Trophoblast cell (in vitro differentiated cells and primary cell): Measurements from ENCODE around the gene TUBB2B.

ENCODE experiments used
- DNase-seq, 2 donors: peaks; one replicate each; pipeline ENCODE4 v3.0.0-alpha.2; 2016
- H2AFZ ChIP-seq: 2 replicates; pipeline ENCODE4 v1.6.1; 2013; ENCODE audit warnings: low read length, moderate library complexity, mild to moderate bottlenecking; ENCODE audit not compliant: insufficient read depth, poor library complexity
- H2AK5ac ChIP-seq: 2 replicates; pipeline ENCODE4 v1.6.1; 2013; ENCODE audit warnings: mild to moderate bottlenecking, low read length
- H2BK120ac ChIP-seq: 2 replicates; pipeline ENCODE4 v1.6.1; 2013; ENCODE audit warnings: low read length, mild to moderate bottlenecking, moderate library complexity; ENCODE audit not compliant: insufficient read depth, poor library complexity
- H2BK12ac ChIP-seq: 2 replicates; pipeline ENCODE4 v1.6.1; 2013; ENCODE audit warnings: mild to moderate bottlenecking, low read length, moderate library complexity
- H2BK5ac ChIP-seq: 2 replicates; pipeline ENCODE4 v1.6.1; 2013; ENCODE audit warnings: low read length, low read depth, moderate library complexity, mild to moderate bottlenecking; ENCODE audit not compliant: poor library complexity
- H3K14ac ChIP-seq: 2 replicates; pipeline ENCODE4 v1.6.1; 2013; ENCODE audit warnings: mild to moderate bottlenecking, low read length
- H3K18ac ChIP-seq: 2 replicates; pipeline ENCODE4 v1.6.1; 2013; ENCODE audit warnings: mild to moderate bottlenecking, low read length
- H3K23ac ChIP-seq: 2 replicates; pipeline ENCODE4 v1.6.1; 2013; ENCODE audit warnings: low read length
- H3K27ac ChIP-seq: 2 replicates; pipeline ENCODE4 v1.5.1; 2013; ENCODE audit warnings: low read depth, mild to moderate bottlenecking, inconsistent platforms, low read length, moderate library complexity
- H3K27me3 ChIP-seq: 2 replicates; pipeline ENCODE4 v1.6.1; 2013; ENCODE audit warnings: inconsistent platforms, mild to moderate bottlenecking, low read length, moderate library complexity; ENCODE audit not compliant: insufficient read depth
- H3K36me3 ChIP-seq, 2 experiments: 1 replicate in 1 of 2; 2 replicates in 1 of 2; pipeline ENCODE4 v1.6.1; 2013; ENCODE audit warnings: low read length in 2 of 2, mild to moderate bottlenecking in 2 of 2, moderate library complexity in 1 of 2; ENCODE audit not compliant: insufficient read depth in 2 of 2, control insufficient read depth in 1 of 2
- H3K4ac ChIP-seq: 2 replicates; pipeline ENCODE4 v1.6.1; 2013; ENCODE audit warnings: low read depth, mild to moderate bottlenecking, low read length, moderate library complexity
- H3K4me1 ChIP-seq, 2 experiments: 1 replicate in 1 of 2; 2 replicates in 1 of 2; pipeline ENCODE4 v1.6.1; 2013; ENCODE audit warnings: low read length in 2 of 2, mild to moderate bottlenecking in 2 of 2, moderate library complexity in 1 of 2; ENCODE audit not compliant: insufficient read depth in 2 of 2, control insufficient read depth in 1 of 2
- H3K4me2 ChIP-seq: 2 replicates; pipeline ENCODE4 v1.6.1; 2013; ENCODE audit warnings: inconsistent platforms, mild to moderate bottlenecking, low read length, moderate library complexity
- H3K4me3 ChIP-seq: 2 replicates; pipeline ENCODE4 v1.5.1; 2013; ENCODE audit warnings: mild to moderate bottlenecking, low read depth, low read length, inconsistent platforms
- H3K79me1 ChIP-seq: one replicate; pipeline ENCODE4 v1.6.1; 2013; ENCODE audit warnings: low read length
- H3K79me2 ChIP-seq: 2 replicates; pipeline ENCODE4 v1.6.1; 2013; ENCODE audit warnings: low read length, mild to moderate bottlenecking; ENCODE audit not compliant: control insufficient read depth, insufficient read depth, poor library complexity
- H3K9ac ChIP-seq: 2 replicates; pipeline ENCODE4 v1.6.1; 2013; ENCODE audit warnings: mild to moderate bottlenecking, low read length
- H3K9me3 ChIP-seq: 2 replicates; pipeline ENCODE4 v1.6.1; 2013; ENCODE audit warnings: low read depth, mild to moderate bottlenecking, control low read depth, inconsistent platforms, low read length; ENCODE audit not compliant: insufficient read depth
- H4K12ac ChIP-seq: 2 replicates; pipeline ENCODE4 v1.6.1; 2013; ENCODE audit warnings: low read depth, mild to moderate bottlenecking, low read length, moderate library complexity
- H4K8ac ChIP-seq: 2 replicates; pipeline ENCODE4 v1.6.1; 2013; ENCODE audit warnings: low read depth, mild to moderate bottlenecking, low read length, moderate library complexity
- H4K91ac ChIP-seq: one replicate; pipeline ENCODE4 v1.6.1; 2013; ENCODE audit warnings: low read depth, mild to moderate bottlenecking, low read length, moderate library complexity
- WGBS: extraction: QIAGEN DNeasy Blood & Tissue Kit; methylation state at CpG from one replicate; pipeline ENCODE4 v1.1.7; 2013; ENCODE audit warnings: missing lambda C conversion rate; ENCODE audit not compliant: insufficient read length, insufficient coverage; ENCODE audit errors: extremely low coverage; 5-methylcytosine and 5-hydroxymethylcytosine counted together

TUBB2B gene

GRCh38 chr6:3195420-3195694, 32.1 kb downstream of the TUBB2B start:
- no CpG with 5 or more reads among the region's 5 CpGs for WGBS
- Histone ChIP-seq H3K4me2 (no peak overlapping the region), H3K14ac (no peak overlapping the region), H2AK5ac (no peak overlapping the region), H4K8ac (no peak overlapping the region), H3K9ac (no peak overlapping the region), H4K91ac (no peak overlapping the region), H2BK12ac (no peak overlapping the region), H3K27ac (no peak overlapping the region), H3K18ac (no peak overlapping the region), H3K4me3 (no peak overlapping the region), H3K4ac (no peak overlapping the region), H3K79me1 (peaks cover 1% of the 10 kb centered on the region), H2BK5ac (no peak overlapping the region), H3K4me1 (peaks cover 3 to 10% of the 10 kb centered on the region in 2 experiments), H3K79me2 (no peaks in the 10 kb centered on the region), H2BK120ac (no peak overlapping the region), H3K27me3 (peaks cover 2% of the 10 kb centered on the region), H3K36me3 (no peaks in the 10 kb centered on the region), H2AFZ (no peak overlapping the region), H3K9me3 (peaks cover 6% of the 10 kb centered on the region), H3K23ac (no peak overlapping the region), H4K12ac (no peak overlapping the region)
- no peak for DNase-seq

DNA sequence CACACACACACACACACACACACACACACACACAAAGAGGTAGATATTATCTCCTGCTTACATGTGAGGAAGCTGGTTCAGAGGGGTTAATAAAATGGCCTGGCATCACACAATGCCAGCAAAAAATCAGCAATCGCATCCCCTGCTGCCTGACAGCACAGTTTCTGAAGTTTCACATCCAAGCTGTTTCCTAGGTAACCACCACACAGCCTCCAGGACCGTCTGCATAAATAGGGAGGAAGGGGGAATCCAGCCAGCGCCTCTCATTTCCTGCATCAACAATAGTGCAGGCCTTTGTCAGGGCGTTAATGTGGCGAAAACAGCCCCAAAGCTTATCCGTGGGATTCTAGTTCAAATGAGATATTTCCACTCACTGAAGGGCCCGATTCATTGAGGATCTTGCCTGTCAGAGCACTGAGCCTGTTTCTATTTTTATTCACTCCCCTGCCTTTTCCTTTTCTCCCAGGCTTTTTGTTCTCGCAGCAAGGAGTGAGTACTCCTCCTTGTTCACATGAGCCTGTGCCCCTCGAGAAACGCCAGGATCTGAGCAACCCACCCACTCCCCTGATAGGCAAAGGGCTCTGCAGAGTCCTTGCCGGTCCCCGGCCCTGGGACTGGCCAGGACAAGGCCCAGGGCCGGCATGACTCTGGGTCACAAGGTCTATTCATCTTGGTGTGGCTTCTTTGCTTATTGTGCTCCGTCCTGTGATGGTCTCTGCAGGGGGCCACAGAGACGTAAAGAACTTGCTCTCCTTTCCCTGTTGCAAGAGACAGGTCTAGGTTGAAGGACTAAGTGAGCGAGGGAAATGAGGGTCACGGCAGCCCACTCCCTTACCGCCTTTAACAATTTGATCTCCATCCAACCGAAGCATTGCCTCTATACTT, 32.7 kb downstream of the TUBB2B start:
- Histone ChIP-seq H2AK5ac (no peak overlapping the region), H4K91ac (peak overlapping the region; percentile 0), H3K4me1 (peaks cover 3 to 13% of the 10 kb centered on the region in 2 experiments)

DNA sequence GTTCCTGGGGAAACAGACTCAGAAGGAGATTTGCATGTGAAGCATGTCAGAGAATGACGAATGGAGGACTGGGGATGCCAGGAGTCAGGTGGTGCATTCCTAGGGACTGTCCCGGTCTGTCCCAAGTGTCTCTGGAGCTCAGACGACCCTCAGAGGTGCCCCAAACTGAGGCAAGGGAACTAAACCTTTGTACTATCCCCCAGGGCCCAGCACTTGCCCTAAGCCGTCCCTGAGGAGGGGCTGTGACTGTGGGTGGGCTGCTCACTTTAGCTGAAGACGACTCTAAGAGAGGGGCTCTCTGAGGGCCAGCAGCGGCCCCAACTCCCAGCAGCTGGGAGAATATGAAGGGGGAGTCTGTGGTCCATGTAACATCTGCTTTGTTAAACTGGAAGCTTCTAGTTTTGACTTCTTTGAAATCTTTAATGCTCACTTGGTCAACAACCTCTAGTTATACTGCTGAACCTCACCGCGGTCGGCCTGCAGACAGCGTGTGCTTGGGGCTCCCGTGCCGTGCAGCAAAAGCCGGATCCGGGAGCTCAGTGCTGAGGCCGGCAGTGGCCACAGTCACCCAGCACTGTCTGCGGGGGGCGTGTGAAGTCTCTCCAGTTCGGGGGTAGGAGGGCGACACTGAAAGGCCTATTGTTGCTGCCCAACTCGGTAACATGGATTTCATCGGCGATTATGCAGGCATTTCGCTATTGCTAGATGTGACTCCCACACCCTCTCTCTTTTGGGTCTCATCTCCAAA, 34.2 kb downstream of the TUBB2B start:
- no peak overlapping the region for H3K4me3 ChIP-seq
- no peak overlapping the region for H3K14ac ChIP-seq
- no peak overlapping the region for H3K4ac ChIP-seq
- H3K27me3 ChIP-seq: no peaks in the 10 kb centered on the region
- H3K23ac ChIP-seq: no peak overlapping the region
- H4K8ac ChIP-seq: no peak overlapping the region
- H4K91ac ChIP-seq: no peak overlapping the region
- WGBS: no CpG with 5 or more reads among the region's 23 CpGs
- no peak overlapping the region for H2AFZ ChIP-seq
- no peak overlapping the region for H4K12ac ChIP-seq
- H3K27ac ChIP-seq: no peak overlapping the region
- DNase-seq: no peak
- peaks cover 3 to 13% of the 10 kb centered on the region in 2 experiments for H3K4me1 ChIP-seq
- H2BK120ac ChIP-seq: no peak overlapping the region
- no peak overlapping the region for H3K18ac ChIP-seq
- H3K79me1 ChIP-seq: peaks cover 1% of the 10 kb centered on the region
- no peaks in the 10 kb centered on the region for H3K36me3 ChIP-seq
- H3K9me3 ChIP-seq: peaks cover 3% of the 10 kb centered on the region
- no peak overlapping the region for H3K9ac ChIP-seq
- no peak overlapping the region for H3K4me2 ChIP-seq
- no peak overlapping the region for H2BK12ac ChIP-seq
- H2AK5ac ChIP-seq: no peak overlapping the region
- H2BK5ac ChIP-seq: no peak overlapping the region
- H3K79me2 ChIP-seq: no peaks in the 10 kb centered on the region

More for the DNA sequence above, 32.7 kb downstream of the TUBB2B start:
- DNase-seq: no peak
- H3K14ac ChIP-seq: no peak overlapping the region
- H3K18ac ChIP-seq: no peak overlapping the region
- H2BK120ac ChIP-seq: no peak overlapping the region
- H3K9me3 ChIP-seq: peaks cover 6% of the 10 kb centered on the region
- H3K79me1 ChIP-seq: peaks cover 1% of the 10 kb centered on the region
- no peak overlapping the region for H3K27ac ChIP-seq
- H3K4ac ChIP-seq: no peak overlapping the region
- no peak overlapping the region for H3K23ac ChIP-seq
- H3K4me2 ChIP-seq: no peak overlapping the region
- H4K12ac ChIP-seq: no peak overlapping the region
- H4K8ac ChIP-seq: no peak overlapping the region
- WGBS: no CpG with 5 or more reads among the region's 19 CpGs
- no peak overlapping the region for H2BK5ac ChIP-seq
- H3K9ac ChIP-seq: no peak overlapping the region
- no peaks in the 10 kb centered on the region for H3K79me2 ChIP-seq
- H2AFZ ChIP-seq: no peak overlapping the region
- H3K36me3 ChIP-seq: no peaks in the 10 kb centered on the region
- H2BK12ac ChIP-seq: peak overlapping the region; percentile 30
- H3K4me3 ChIP-seq: no peak overlapping the region
- no peaks in the 10 kb centered on the region for H3K27me3 ChIP-seq

- Histone ChIP-seq H2BK12ac (no peak overlapping the region), H3K79me2 (no peaks in the 10 kb centered on the region), H3K27me3 (no peaks in the 10 kb centered on the region), H3K9ac (no peak overlapping the region), H3K18ac (no peak overlapping the region), H3K4me3 (no peak overlapping the region), H2AK5ac (no peak overlapping the region), H3K14ac (no peak overlapping the region), H3K36me3 (no peaks in the 10 kb centered on the region), H3K4me2 (no peak overlapping the region), H3K79me1 (peaks cover 1% of the 10 kb centered on the region), H3K27ac (no peak overlapping the region), H4K12ac (no peak overlapping the region), H2BK120ac (no peak overlapping the region), H2BK5ac (no peak overlapping the region), H4K91ac (no peak overlapping the region), H4K8ac (no peak overlapping the region), H2AFZ (no peak overlapping the region), H3K23ac (no peak overlapping the region), H3K4ac (no peak overlapping the region), H3K4me1 (peaks cover 7 to 12% of the 10 kb centered on the region in 2 experiments), H3K9me3 (no peaks in the 10 kb centered on the region)
- no peak for DNase-seq
- WGBS: no CpG with 5 or more reads among the region's 5 CpGs
These were observed 36.7 kb downstream of the TUBB2B start for GRCh38 chr6:3190779-3191178.
